Duodenal mucosa (tissue), 2 donors: ENCODE measurements around the gene PMM2.
"Not testable (repeated sequence)": the region's sequence is repeated elsewhere in the genome, so short reads cannot be mapped to it uniquely, and the experiment has no call there.

Experiments used
- H3K27ac ChIP-seq: one replicate; pipeline ENCODE4 v1.7.0; 2013; ENCODE audit warnings: low read depth, low read length
- H3K27me3 ChIP-seq, 2 donors: one replicate each; pipeline ENCODE4 v1.7.0; 2013; ENCODE audit warnings: low read length in 2 of 2, control low read depth in 1 of 2; ENCODE audit not compliant: insufficient read depth in 2 of 2, control insufficient read depth in 1 of 2
- H3K36me3 ChIP-seq, 2 donors: one replicate each; pipeline ENCODE4 v1.7.0; 2013; ENCODE audit warnings: low read length in 2 of 2, control low read depth in 1 of 2; ENCODE audit not compliant: insufficient read depth in 2 of 2, control insufficient read depth in 1 of 2
- H3K4me1 ChIP-seq, 2 donors: one replicate each; pipeline ENCODE4 v1.7.0; 2013; ENCODE audit warnings: low read length in 2 of 2, control low read depth in 1 of 2; ENCODE audit not compliant: insufficient read depth in 2 of 2, control insufficient read depth in 1 of 2
- H3K4me3 ChIP-seq, 2 donors: one replicate each; pipeline ENCODE4 v1.7.0; 2013; ENCODE audit warnings: low read length in 2 of 2, low read depth in 1 of 2
- H3K9ac ChIP-seq, 2 donors: one replicate each; pipeline ENCODE4 v1.7.0; 2013; ENCODE audit warnings: low read length in 2 of 2, low read depth in 1 of 2
- H3K9me3 ChIP-seq, 2 donors: one replicate each; pipeline ENCODE4 v1.7.0; 2013; ENCODE audit warnings: low read length in 2 of 2, control low read depth in 1 of 2; ENCODE audit not compliant: control insufficient read depth in 1 of 2

The PMM2 gene

GRCh38 chr16:8797364-8798173 lies at the start of gene PMM2, which contains the start of gene TMEM186:
PMM2 (plus strand) TSS chr16:8797839; CDS start chr16:8797883, 44 bp downstream.
TMEM186 (minus strand) TSS chr16:8797639; CDS start chr16:8797614, 25 bp downstream.
- H3K9ac ChIP-seq, result peak within 1 kb of the TSS; percentile 85 to 88
- H3K4me1 ChIP-seq, result peaks cover 26 to 42% of the 10 kb centered on the region in 2 donors
- H3K27me3 ChIP-seq, result no peaks in the 10 kb centered on the region
- peak within 1 kb of the TSS; percentile 88 to 95 for H3K4me3 ChIP-seq
- no peaks in the 10 kb centered on the region for H3K9me3 ChIP-seq
- peaks cover 3 to 16% of the 10 kb centered on the region in 2 donors for H3K36me3 ChIP-seq
- peak within 1 kb of the TSS; percentile 57 for H3K27ac ChIP-seq

- not testable (repeated sequence) for H3K9ac ChIP-seq, H3K27me3 ChIP-seq, H3K9me3 ChIP-seq, H3K27ac ChIP-seq, H3K36me3 ChIP-seq, H3K4me3 ChIP-seq
- H3K4me1 ChIP-seq, result peaks cover 16 to 20% of the 10 kb centered on the region in 2 donors
Observed at GRCh38 chr16:8748944-8749343, 48.7 kb upstream of the PMM2 start.

- H3K27me3 ChIP-seq, result no peaks in the 10 kb centered on the region
- H3K4me3 ChIP-seq, result no peak overlapping the region
- no peak overlapping the region for H3K27ac ChIP-seq
- peaks cover 16 to 20% of the 10 kb centered on the region in 2 donors for H3K4me1 ChIP-seq
- H3K9me3 ChIP-seq, result no peaks in the 10 kb centered on the region
- peaks cover 3% of the 10 kb centered on the region in 2 donors for H3K36me3 ChIP-seq
- no peak overlapping the region for H3K9ac ChIP-seq
Observed at GRCh38 chr16:8751481-8752311, 45.9 kb upstream of the PMM2 start.

GRCh38 chr16:8752706-8753105 lies 44.9 kb upstream of the PMM2 start:
- Histone ChIP-seq H3K4me3 (no peak overlapping the region), H3K27me3 (no peaks in the 10 kb centered on the region), H3K4me1 (peaks cover 16 to 20% of the 10 kb centered on the region in 2 donors), H3K9ac (no peak overlapping the region), H3K27ac (no peak overlapping the region), H3K36me3 (peaks cover 3 to 9% of the 10 kb centered on the region in 2 donors), H3K9me3 (no peaks in the 10 kb centered on the region)

GRCh38 chr16:8753416-8754054 lies 44.1 kb upstream of the PMM2 start:
- H3K27me3 ChIP-seq, result no peaks in the 10 kb centered on the region
- no peak overlapping the region for H3K9ac ChIP-seq
- H3K36me3 ChIP-seq, result peaks cover 9 to 13% of the 10 kb centered on the region in 2 donors
- H3K27ac ChIP-seq, result no peak overlapping the region
- H3K4me3 ChIP-seq, result no peak overlapping the region
- H3K4me1 ChIP-seq, result peaks cover 16 to 20% of the 10 kb centered on the region in 2 donors
- H3K9me3 ChIP-seq, result no peaks in the 10 kb centered on the region

DNA sequence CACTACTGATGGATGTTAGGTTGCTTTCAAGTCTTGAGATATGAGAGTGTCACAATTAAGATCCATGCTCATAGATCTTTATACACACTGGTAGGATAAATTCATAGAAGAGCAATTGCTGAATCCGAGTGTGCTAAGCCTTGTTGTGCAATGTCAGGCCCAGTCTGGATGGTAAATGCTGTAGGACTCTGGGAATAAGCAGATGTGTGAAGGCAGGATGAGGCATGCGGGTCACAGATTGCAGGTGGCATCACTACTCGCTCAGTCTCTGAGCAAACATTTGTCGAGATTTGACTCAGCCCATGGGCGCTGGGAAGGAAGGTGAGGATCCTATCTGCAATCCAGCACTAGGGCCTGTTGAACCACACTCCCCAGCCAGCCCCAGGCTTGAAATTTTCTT lies 40.9 kb upstream of the PMM2 start:
- Histone ChIP-seq H3K4me1 (peaks cover 10 to 15% of the 10 kb centered on the region in 2 donors), H3K27ac (no peak overlapping the region), H3K4me3 (no peak overlapping the region), H3K36me3 (peaks cover 9 to 19% of the 10 kb centered on the region in 2 donors), H3K27me3 (no peaks in the 10 kb centered on the region), H3K9ac (no peak overlapping the region), H3K9me3 (no peaks in the 10 kb centered on the region)

GRCh38 chr16:8758022-8758421 lies 39.6 kb upstream of the PMM2 start:
- Histone ChIP-seq H3K4me3 (no peak overlapping the region), H3K36me3 (peaks cover 9 to 19% of the 10 kb centered on the region in 2 donors), H3K9ac (no peak overlapping the region), H3K4me1 (peaks cover 0 to 4% of the 10 kb centered on the region in 2 donors), H3K9me3 (no peaks in the 10 kb centered on the region), H3K27ac (no peak overlapping the region), H3K27me3 (no peaks in the 10 kb centered on the region)

DNA sequence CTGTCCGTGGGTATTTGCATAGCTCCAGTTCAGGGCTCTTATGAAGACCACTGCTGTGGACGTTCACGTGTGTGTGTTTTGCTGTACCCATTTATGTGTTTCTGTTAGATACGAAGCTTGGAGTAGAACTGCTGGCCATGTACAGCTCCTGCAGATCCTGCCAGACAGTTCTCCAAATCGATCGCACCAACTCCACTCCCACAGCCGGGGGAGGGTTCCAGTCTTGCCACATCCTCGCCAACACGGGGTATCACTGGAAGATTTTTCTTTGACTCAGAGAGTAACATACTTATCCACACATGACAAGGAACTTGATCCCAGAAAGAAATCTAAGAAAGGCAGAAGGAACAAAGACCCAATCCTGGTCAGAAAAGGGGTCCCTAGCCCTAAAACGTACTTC lies 37.6 kb upstream of the PMM2 start:
- H3K36me3 ChIP-seq, result peaks cover 16 to 19% of the 10 kb centered on the region in 2 donors

DNA sequence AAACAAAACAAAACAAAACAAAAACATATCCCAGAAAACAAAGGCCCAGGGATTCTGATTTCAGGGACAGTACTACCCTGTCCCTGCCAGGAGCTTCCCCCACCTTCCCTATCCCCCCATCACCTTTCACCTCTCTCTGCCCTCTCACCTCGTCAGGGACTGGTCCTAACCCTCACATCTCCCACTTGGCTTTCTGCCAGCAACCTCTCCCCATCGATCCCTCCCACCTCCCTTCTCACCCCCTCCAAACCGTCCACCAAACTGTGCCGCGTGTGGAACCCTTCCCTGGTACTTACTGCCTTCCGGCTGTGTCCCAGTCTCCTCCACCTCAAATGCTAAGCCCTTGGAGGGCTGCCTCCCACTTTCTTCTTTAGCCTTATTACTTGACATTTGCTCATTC lies 36.6 kb upstream of the PMM2 start:
- Histone ChIP-seq H3K9ac (no peak overlapping the region), H3K4me1 (no peaks in the 10 kb centered on the region), H3K36me3 (peaks cover 19 to 20% of the 10 kb centered on the region in 2 donors), H3K4me3 (no peak overlapping the region), H3K27ac (no peak overlapping the region), H3K9me3 (no peaks in the 10 kb centered on the region), H3K27me3 (no peaks in the 10 kb centered on the region)

More for the DNA sequence above, 37.6 kb upstream of the PMM2 start:
- Histone ChIP-seq H3K4me3 (no peak overlapping the region), H3K9ac (no peak overlapping the region), H3K27me3 (no peaks in the 10 kb centered on the region), H3K27ac (no peak overlapping the region), H3K9me3 (no peaks in the 10 kb centered on the region), H3K4me1 (no peaks in the 10 kb centered on the region)
